DMS153 (cell line): ENCODE results near the gene NEUROD1.

Source experiments
- DNase-seq: peaks from one replicate; lab custom pipeline; 2025; lab: John Stamatoyannopoulos, UW

The NEUROD1 gene

DNA sequence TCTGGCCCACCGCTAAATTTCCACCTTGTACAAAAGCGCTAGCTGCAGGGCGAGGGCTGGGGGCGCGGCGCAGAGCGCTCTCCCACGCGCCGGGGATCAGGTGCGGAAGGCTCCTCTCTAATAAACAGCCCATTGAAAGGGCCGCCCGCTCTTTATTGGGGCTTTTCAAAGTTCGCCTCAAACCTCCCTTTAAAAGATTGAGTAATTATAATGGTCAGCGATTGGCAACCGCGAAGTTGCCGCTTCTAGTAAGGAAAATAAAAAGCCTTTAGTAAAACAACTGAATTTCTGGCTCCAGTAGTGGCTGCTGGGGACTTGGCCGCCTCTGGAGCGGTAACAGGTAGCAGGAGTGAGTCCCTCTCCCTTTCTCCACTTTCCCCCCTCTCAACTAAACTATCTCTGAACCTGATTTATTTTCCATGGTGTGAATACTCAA, 755 bp downstream of the NEUROD1 start:
- no peak for DNase-seq

DNA sequence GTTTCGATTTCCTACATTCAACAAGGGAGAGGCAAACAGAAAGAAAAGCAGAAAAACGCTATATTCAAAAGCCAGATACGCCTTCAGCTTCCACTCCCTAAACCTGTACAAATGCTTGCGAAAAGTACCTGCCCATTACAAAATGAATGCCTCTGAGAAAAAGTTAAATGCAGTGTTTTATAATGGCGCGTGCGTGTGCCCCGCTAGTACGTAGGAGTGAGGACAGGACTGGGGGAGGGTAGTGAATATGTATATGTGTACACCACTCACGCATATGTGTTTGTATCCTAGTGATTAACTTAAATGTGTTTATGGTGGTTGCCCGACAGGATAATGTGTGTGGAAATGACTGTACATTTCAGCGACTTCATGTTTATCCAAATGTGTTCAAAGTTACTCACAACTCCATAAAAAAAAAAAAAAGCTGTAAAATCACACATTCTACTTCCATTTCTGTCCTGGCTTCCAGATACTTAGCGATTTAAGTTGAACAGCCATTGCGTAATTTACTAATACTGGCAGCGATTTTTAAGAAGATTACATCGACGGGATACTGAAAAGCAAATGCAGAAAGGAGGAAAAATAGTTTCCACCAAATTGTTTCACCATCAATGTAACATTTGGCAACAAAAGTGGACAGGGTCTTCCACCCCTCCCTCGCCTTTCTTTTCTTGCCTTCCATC, 1.3 kb downstream of the NEUROD1 start:
- DNase-seq: no peak

DNA sequence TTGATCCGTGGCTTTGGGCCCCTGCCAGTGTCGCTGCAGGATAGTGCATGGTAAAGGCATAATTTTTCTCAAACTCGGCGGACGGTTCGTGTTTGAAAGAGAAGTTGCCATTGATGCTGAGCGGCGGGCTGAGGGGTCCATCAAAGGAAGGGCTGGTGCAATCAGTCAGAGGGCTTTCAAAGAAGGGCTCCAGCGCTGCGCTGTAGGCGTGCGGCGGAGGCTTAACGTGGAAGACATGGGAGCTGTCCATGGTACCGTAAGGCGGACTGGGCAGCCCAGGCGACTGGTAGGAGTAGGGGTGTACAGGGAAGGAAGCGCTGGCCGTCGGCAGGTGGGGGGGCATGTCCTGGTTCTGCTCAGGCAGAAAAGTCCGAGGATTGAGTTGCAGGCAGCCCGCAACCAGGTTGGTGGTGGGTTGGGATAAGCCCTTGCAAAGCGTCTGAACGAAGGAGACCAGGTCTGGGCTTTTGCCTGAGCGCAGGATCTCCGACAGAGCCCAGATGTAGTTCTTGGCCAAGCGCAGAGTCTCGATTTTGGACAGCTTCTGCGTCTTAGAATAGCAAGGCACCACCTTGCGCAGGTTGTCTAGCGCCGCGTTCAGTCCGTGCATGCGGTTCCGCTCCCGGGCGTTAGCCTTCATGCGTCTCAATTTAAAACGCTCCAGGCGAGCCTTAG, 2.3 kb downstream of the NEUROD1 start:
- DNase-seq: no peak

DNA sequence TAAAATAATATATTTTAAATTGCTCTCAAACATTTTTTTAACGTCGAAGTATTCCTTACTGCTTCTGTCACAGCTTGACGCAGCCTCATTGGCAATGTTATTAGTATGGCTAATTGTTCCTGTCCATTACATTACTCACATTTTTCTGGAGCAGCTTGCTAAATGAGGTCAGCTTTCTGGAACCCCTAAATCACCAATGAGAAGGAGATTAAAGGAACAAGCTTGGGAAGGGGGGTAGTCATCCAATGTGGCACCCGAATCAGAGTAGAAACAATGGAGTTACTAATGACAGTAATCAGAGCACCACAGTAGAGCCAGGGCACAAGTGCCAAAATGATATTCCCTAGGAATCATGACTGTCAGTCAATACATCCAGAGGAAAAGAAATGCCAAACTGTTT, 5.1 kb downstream of the NEUROD1 start:
- DNase-seq: no peak

DNA sequence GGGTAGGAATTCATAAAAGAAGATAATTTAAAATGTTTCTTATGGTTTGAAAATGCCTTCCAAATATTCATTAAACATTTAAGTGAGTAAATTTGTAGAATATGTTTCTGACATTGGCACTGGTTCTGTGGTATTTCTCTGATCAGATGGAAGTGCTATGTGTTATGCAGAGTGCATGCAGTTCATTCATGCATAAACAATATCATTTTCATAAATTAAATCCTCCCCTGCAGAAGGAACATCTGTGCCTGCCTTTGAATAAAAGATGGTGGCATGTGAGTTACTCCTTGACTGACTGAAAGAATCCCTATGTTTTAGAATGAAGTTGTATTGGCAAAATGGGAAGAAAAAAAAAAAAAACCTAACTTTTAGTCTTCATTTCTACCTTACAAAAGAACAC, 5.9 kb downstream of the NEUROD1 start:
- no peak for DNase-seq

DNA sequence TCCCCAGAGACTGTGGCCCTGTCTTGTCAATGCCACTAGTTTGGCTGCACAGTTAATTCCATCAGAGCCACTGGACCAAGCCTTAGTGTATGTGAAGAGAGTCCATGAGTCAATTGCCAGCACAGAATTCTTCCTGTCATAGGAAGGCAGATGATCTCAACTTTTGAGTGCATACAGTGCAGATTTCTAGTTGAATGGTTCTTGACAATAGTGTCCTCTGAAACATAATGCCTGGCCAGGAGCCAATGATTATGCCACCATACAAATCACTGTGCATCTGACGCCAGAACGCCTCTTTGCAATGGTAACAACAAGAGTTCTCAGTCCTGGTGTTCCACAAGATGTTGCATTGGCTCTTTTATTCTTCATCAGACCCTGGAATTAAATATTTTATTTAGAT, 7.1 kb downstream of the NEUROD1 start:
- DNase-seq: no peak

DNA sequence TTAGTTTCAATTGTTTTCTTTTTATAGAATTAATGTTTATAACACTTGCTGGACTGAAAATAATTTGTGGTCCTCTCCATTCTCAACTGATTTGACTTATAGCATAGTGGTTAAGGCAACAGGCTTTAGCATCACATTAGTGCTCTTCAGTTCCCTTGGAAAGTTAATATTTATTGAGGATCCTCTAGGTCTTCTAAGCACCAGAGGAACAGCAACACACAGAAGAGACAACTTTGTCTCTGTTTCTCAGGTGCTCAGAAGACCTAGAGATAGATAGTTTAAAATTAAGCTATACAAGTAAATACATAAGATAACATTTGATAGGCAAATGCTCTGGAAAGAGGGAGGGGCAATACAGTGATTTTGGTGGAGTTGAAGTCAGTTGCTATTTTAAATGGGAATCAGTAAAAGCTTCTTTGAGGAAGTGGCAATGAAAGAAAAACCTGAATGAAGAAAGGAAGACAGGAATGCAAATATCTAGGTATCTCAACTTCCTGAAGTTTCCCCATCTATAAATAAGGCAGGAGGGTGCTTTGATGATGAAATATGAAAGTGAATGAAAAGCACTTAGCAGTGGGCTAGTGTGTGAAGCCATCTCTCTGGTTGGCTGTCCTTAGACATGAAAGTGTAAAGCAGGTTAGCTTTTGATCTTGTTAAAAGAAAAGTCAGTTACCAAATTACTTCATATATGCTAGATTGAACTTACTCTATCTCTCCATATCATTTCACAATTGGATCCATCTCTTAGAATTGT, 7.9 kb downstream of the NEUROD1 start:
- DNase-seq: no peak

DNA sequence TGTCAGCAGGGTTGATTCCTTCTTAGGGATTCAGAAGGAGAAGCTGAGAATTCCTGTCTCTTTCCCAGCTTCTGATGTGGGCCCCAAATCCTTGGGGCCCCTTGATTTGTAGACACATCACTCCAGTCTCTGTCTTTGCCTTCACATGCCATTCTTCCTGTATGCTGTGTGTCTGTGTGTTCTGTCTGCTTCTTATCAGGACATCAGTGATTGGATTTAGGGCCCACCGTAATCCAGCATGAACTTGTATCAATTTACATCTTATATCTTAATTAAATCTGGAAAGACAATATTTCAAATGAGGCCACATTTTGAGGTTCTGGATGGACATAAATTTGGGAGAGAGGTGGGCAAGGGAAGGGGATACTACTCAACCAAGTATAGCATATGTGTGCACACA, 9.7 kb downstream of the NEUROD1 start:
- DNase-seq: no peak

DNA sequence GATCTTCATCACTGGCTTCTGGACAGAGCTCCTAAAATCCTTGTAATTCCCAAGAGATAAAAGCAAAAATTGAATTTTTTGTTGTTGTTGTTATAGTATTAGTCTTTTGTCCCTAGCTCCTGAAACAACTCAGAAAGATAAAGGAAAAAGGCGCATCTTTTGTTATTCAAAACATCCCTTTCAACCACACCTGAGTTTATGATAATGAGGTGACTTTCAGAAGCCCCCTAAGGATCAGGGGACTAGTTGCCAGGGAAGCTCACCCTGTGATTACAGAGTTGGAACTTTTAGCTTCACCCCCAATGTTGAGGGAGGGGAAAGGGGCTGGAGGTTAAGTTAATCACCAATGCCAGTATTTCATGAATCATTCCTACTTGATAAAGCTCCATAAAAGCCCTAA, 13.1 kb downstream of the NEUROD1 start:
- DNase-seq: no peak

DNA sequence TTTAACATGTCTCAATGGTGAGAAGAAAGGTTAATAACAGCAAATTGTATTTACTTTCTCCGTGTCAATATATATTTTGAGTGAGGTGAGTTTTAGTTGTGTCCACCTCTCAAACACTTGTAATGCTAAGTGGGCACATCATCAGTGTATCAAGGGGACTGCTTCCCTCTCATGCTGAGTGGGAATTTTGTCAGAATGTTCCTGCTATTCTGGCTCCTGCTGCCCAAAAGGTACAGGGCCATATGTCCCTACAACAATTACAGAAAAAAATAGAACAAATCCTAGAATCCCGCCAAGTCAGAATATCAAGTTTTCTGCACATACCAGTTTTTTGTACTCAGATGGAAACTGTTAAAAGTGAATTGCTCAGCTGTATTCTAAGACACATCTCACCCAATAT, 18.0 kb downstream of the NEUROD1 start:
- no peak for DNase-seq

DNA sequence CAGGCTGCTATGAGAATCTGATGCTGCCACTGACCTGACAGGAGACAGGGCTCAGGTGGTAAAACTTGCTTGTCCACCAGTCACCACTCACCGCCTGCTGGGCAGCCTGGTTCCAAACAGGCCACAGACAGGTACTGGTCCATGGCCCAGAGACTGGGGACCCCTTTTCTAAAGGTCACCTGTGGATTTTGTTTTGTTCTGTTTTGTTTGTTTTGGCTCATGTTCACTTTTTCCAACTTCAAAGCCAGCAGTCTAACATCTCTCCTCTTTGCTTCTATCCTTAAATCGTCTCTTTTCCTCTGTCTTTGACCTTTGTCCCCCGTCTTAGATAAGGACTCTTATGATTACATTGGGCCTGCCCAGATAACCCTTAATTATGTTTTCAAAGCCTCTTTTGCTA, 20.1 kb downstream of the NEUROD1 start:
- no peak for DNase-seq

DNA sequence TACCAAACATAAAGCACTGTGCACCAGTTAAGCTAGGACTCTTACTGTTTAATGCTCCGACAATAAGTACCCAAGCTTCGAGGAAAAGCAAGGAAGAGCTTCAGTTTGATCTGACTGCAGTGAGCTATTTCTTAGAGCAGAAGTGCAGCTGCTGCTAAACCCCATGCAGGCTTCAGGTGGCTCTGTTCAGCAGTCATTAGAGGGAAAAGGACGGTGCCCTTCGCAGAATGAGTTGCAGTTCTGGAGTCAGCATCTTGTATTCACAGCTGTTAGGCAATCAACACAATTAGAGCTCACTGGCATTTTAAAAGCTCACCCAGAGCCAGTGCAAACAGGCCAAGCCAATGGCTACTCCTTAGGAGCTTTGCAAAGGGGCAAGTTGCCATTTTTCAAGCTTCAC, 21.9 kb downstream of the NEUROD1 start:
- peak; percentile 15 for DNase-seq

DNA sequence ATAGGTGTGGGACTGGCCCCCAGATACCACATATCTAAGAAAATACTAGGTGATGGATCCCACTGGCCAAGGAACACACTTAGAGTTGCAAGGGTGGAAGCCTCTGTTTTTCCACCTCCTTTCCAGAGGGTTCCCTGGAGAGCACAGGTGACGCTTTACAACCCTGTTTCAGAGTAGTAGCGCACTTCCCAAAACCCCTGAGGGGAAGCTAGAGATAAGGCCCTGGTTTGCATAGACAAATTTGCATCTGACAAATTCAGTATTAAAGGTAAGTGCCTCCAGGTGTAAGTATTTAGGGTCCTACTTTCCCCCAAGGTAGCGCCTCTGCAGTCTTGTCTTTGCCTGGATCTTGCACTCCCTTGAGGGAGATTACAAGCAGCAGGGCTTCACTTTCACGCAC, 22.9 kb downstream of the NEUROD1 start:
- DNase-seq: no peak

DNA sequence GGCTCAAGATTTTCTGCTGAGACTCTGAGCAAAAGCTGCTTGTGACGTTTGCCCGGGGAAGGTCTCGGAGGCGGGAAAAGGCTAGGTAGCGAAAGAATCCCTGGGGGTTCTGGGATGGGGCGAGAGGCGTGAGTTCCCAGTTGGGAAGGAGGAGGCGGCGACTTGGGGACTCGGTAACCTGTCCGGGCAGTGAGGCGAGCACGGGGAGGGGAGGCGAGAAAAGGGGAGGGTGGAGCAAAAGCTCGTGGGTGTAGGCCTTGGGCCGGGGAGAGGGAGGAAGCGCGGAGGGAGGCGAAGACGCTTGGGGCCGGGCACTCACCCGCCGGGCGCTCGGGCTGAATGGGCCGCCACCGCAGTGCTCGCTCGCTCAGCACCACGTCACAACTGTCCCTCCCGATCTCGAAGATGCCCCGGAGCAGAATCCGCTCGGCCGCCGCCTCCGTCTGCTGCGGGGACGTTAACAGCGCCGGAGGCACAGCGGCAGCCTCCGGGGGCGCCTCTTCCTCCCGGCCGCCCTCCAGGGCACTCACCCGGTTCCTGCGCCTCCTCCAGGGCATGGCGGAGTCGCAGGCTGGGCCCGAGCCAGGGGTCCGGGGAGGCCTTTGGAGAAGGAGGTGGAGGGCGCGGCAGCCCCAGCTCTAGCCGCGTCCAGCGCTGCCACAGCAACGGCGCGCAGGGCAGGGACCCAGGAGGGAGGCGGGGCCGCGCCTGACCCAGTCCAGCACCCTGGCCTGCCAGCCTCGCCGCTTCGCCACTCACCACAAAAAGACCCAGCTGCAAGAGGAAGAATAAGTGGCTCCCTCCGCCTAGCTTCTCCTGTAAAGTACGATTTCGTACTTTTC, 23.6 kb downstream of the NEUROD1 start, which contains the start of gene CERKL:
CERKL (minus strand) TSS at position 656 of the 842 bp plus-strand sequence; CDS start at position 557, 99 bp downstream.
- DNase-seq: peak; percentile 30

DNA sequence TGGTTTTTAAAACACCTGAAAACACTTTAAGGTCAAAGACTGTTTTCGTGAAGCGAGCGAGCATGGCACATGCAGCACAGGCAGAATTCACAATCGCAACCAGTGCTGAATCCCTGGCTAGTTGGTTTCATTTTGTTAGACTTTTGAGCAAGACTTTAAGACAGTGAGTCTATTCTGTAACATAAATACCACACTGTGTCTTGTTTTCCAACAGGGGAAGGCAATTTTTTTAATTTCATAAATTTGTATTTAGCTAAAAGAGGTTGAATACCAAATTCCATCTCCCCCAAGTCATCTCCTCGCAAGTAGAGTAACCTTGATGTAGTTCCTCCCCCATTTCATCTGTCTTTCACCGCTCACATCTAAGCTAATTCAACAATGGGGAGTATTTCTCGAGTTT, 24.8 kb downstream of the NEUROD1 start:
- no peak for DNase-seq

DNA sequence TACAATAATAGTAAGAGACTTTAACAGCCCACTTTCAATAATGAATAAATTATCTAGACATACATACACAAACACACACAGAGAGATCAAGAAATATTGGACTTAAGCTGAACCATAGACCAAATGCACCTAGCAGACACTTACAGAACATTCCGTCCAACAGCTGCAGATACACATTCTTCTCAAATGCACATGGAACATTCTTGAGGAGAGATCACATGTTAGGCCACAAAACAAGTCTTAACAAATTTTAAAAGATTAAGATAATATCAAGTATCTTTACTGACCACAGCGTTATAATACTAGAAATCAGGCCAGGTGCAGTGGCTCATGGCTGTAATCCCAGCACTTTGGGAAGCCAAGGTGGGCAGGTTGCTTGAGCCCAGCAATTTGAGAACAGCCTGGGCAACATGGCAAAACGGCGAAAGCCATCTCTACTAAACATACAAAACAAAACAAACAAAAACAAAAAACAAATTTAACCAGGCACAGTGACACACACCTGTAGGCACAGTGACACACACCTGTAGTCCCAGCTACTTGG, 30.8 kb downstream of the NEUROD1 start:
- no peak for DNase-seq

DNA sequence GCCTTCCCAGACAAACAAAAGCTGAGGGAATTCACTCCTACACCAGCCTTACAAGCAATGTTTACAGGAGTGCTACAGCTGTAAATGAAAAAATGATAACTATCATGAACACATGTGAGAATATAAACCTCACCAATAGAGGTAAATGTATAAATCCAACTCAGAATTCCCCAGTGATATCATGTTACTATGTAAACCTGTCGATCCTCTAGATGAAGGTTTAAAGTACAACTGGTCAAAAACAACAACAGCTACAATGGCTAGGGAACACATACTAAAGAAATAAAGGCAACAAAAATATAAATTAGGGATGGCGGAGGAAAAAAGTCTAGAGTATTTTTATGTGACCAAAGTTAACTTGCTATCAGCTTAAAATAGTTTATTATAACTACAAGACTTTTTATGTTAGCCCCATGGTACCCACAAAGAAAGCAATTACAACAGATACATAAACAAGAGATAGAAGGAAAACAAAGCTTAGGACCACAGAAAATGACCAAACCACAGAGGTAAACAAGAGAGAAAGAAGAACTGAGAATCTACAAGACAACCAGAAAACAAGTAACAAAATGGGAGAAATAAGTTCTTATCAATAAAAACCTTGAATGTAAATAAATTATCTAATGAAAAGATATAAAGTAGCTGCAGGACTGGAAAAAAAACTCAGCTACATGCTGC, 31.7 kb downstream of the NEUROD1 start:
- no peak for DNase-seq

DNA sequence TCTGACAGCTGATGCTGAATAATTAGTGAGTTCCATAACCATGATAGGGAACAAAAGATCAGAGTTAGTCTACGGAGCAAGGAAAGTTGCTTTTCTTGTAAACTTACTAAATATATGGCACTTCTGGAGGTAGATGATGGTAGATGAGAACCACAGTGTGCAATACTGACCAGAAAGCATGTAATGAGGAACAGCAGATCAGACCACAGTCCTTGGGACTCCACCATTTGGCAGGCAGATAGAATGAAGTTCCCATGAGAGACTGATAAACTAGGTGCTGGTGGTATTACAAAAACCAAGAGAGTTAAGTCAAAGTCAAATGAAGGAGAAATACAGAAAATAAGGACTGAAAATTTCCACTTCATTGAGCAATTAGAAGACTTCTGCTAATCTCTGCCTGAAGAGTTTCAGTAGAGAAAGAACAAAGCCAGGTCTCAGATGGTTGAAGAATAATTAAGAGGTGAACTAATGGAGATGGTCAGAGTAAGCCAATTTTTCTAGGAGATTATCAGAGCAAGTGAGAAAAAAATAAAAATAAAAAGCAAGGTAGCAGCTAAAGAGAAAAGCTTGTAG, 33.8 kb downstream of the NEUROD1 start:
- no peak for DNase-seq

DNA sequence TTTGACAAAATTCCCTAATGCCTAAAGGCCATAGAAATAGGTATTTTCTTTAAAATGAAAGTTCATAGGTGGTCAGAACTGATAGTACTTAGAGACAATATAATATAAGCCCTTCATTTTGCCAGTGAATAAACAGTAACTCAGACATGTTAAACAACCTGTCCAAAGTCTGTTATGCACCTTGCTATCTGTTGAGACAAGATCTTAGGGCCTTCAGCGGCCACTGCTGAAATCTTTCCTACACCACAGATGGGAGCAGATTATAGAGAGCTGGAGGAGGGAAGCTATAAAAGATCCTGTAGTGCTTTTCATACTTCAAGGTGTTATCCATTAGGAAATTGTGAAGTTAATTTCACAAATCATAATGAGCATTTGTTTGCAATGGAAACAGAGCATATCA, 37.2 kb downstream of the NEUROD1 start:
- no peak for DNase-seq

DNA sequence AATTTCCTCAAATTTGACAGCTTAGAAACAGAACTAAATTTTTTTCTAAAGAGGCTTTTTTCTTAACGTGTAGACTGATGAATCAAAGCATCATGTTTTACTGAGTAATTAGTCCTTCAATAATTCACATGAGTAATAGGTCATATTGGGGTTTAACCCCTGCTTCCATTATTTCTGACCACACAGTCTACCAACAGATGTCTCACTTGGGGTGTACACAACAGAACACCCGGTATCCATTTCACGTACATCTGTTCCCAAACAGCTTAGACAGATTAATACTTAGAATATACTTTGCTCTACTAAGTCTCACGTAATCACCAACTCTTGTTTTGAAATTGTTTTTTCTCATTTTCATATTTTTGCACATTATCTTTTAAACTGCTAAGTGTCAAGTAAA, 38.2 kb downstream of the NEUROD1 start:
- DNase-seq: no peak

DNA sequence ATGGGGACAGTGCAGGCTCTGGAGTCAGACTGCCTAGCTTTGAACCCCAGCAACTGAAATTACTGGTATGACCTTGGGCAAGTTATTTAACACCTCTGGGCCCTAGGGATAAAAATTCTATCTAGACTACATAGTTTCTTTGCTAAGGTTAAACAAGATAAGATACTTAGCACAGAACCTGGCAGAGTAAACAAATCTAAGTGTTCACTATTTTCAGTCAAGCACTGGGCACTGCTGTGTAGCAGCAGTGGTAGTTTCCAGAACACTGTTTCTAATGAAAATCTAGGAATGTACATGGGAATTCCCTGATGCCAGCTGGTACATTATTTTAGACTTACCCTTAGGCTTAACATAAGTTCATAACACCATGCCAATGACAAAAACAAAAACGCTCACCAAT, 40.6 kb downstream of the NEUROD1 start:
- DNase-seq: no peak
